Lower lobe of right lung (tissue), 2 donors: ENCODE results near the gene NUDC. TPM values are rescaled to one million over a fixed set of nuclear protein-coding genes. Genes with fewer than 3 reads are reported as not detected.
A peak's percentile ranks its signal among the peaks of the same experiment; 100 is the strongest.

Experiments used
- ATAC-seq, 2 donors: fragments of 200-7000 bp; cut with Tn5 transposase; one replicate each; pipeline ENCODE4 v1.9.1; 2020 to 2022; ENCODE audit warnings: mild to moderate bottlenecking in 2 of 2, moderate library complexity in 2 of 2
- DNase-seq: peaks from one replicate; pipeline ENCODE4 v3.0.0-alpha.2; 2020
- H3K27ac ChIP-seq: fragments of 200-600 bp; one replicate; pipeline ENCODE4 v1.8.0; 2022
- H3K27me3 ChIP-seq: fragments of 200-600 bp; one replicate; pipeline ENCODE4 v1.8.0; 2022; ENCODE audit warnings: low read depth
- H3K36me3 ChIP-seq: fragments of 200-600 bp; one replicate; pipeline ENCODE4 v1.8.0; 2022; ENCODE audit warnings: mild to moderate bottlenecking
- H3K4me1 ChIP-seq: fragments of 200-600 bp; one replicate; pipeline ENCODE4 v1.8.0; 2022
- H3K4me3 ChIP-seq: fragments of 200-600 bp; one replicate; pipeline ENCODE4 v1.8.0; 2022; ENCODE audit warnings: mild to moderate bottlenecking
- H3K9me3 ChIP-seq: fragments of 200-600 bp; one replicate; pipeline ENCODE4 v1.8.0; 2022
- intact Hi-C: fragments of 100-400 bp; cut with DNase I; formaldehyde crosslinking; loops from one replicate; pipeline ENCODE4 v1.11.0; 2022
- total RNA-seq: library from RNA; stranded (reverse); fragmentation: NEBNext Ultra II Directional; extraction: Animal tissue kit (Norgen Biotek cat#: 25700); gene quantifications from one replicate; pipeline ENCODE4 v1.2.1, GENCODE V29; 2021
- TF ChIP-seq, protein P1 (sequence below): fragments of 200-600 bp; IDR thresholded peaks from one replicate; pipeline ENCODE4 v1.8.0; 2022; ENCODE audit warnings: antibody characterized with exemption, mild to moderate bottlenecking
- donor health status: DM: no; HTN: yes; CAD: no; lungs with severe emphysema.

NUDC gene
- total RNA-seq, 1 donor from 2014 or later: 56.7 TPM

DNA sequence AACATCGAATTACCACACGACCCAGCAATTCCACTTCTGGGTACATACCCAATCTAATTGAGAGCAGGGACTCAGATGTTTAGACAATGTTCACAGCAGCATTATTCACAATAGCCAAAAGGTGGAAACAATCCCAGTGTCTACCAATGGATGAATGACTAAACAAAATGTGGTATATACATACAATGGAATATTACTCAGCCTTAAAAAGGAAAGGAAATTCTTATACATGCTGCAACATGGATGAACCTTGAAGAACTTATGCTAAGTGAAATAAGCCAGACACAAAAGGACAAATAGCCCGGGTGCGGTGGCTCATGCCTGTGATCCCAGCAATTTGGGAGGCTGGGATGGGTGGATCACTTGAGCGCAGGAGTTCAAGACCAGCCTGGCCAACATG, 31.8 kb downstream of the NUDC start:
- Histone ChIP-seq H3K36me3 (peaks cover 8% of the 10 kb centered on the region), H3K9me3 (no peaks in the 10 kb centered on the region), H3K4me3 (no peak overlapping the region), H3K4me1 (no peaks in the 10 kb centered on the region), H3K27ac (no peak overlapping the region), H3K27me3 (peaks cover 4% of the 10 kb centered on the region)
- intact Hi-C loops: no loop called here
- DNase-seq: no peak
- TF ChIP-seq, protein P1, sequence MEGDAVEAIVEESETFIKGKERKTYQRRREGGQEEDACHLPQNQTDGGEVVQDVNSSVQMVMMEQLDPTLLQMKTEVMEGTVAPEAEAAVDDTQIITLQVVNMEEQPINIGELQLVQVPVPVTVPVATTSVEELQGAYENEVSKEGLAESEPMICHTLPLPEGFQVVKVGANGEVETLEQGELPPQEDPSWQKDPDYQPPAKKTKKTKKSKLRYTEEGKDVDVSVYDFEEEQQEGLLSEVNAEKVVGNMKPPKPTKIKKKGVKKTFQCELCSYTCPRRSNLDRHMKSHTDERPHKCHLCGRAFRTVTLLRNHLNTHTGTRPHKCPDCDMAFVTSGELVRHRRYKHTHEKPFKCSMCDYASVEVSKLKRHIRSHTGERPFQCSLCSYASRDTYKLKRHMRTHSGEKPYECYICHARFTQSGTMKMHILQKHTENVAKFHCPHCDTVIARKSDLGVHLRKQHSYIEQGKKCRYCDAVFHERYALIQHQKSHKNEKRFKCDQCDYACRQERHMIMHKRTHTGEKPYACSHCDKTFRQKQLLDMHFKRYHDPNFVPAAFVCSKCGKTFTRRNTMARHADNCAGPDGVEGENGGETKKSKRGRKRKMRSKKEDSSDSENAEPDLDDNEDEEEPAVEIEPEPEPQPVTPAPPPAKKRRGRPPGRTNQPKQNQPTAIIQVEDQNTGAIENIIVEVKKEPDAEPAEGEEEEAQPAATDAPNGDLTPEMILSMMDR: no peak
- no peak for ATAC-seq

DNA sequence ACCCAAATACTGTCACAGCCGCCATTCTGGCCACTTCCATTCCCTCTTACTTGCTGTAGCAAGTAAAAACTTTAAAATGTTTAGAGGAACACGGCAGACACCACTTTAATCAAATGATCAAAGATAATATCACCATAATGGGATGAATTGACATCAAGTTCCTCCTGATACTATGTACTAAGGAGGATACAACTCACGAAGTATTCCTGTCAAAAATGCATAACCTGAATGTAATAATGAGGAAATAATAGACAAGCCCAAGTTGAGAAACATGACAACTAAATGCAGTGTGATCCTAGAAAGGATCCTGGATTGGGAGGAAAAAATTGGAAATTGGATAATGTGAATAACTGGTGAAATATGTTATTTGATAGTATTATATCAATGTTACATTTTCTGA, 34.8 kb downstream of the NUDC start:
- Histone ChIP-seq H3K27me3 (peaks cover 33% of the 10 kb centered on the region), H3K36me3 (no peaks in the 10 kb centered on the region), H3K9me3 (no peaks in the 10 kb centered on the region), H3K4me1 (peaks cover 16% of the 10 kb centered on the region), H3K4me3 (no peak overlapping the region), H3K27ac (no peak overlapping the region)
- intact Hi-C loops: no loop called here
- DNase-seq (no peak), ATAC-seq (no peak)
- TF ChIP-seq, protein P1: no peak

DNA sequence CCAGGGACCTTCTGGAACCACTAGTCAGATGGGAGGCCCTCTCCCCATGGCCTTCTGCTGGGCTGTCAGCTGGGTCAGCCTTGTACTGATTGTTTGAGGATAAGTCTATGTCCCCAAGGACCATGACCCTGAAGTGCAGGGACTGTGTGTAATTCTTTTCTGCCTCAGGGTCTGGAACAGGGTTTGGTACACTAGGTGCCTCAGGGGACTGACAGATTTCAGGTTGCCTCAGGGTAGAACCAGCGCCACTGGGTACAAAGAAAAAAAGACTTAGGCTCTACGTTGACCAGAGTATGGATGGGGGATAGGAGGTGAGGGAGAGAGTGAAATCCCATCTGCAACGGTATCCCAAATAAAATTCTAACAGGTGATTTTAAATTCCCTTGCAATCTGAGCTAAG, 35.8 kb downstream of the NUDC start:
- no peak for ATAC-seq
- Histone ChIP-seq H3K4me1 (peaks cover 17% of the 10 kb centered on the region), H3K27me3 (peaks cover 33% of the 10 kb centered on the region), H3K27ac (no peak overlapping the region), H3K9me3 (no peaks in the 10 kb centered on the region), H3K36me3 (no peaks in the 10 kb centered on the region), H3K4me3 (no peak overlapping the region)
- TF ChIP-seq, protein P1: no peak
- intact Hi-C loops: no loop called here
- DNase-seq: no peak

DNA sequence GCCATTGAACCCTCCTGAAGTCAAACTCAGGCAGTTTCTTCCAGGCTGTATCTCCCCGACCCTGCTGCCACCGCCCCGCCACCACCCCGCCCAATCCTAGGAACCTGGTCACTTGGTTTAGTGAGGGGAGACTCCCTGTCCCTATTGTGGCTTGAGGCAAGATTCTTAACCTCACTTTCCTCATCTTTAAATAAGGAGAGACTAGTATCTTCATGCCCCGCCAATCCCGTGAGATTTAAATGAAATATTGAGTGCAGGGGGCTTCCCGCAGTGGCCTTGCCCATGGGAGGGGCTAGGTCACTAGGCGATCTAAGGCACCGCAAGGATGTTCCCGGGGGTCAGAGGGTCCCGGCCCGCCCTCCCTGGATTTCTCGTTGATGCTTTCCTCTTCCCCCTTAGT, 37.7 kb downstream of the NUDC start:
- Histone ChIP-seq H3K4me3 (peak overlapping the region; percentile 64), H3K27me3 (peaks cover 33% of the 10 kb centered on the region), H3K9me3 (no peaks in the 10 kb centered on the region), H3K4me1 (peaks cover 17% of the 10 kb centered on the region), H3K27ac (no peak overlapping the region), H3K36me3 (no peaks in the 10 kb centered on the region)
- DNase-seq (no peak), ATAC-seq (no peak)
- intact Hi-C loops: no loop called here
- TF ChIP-seq, protein P1: no peak

DNA sequence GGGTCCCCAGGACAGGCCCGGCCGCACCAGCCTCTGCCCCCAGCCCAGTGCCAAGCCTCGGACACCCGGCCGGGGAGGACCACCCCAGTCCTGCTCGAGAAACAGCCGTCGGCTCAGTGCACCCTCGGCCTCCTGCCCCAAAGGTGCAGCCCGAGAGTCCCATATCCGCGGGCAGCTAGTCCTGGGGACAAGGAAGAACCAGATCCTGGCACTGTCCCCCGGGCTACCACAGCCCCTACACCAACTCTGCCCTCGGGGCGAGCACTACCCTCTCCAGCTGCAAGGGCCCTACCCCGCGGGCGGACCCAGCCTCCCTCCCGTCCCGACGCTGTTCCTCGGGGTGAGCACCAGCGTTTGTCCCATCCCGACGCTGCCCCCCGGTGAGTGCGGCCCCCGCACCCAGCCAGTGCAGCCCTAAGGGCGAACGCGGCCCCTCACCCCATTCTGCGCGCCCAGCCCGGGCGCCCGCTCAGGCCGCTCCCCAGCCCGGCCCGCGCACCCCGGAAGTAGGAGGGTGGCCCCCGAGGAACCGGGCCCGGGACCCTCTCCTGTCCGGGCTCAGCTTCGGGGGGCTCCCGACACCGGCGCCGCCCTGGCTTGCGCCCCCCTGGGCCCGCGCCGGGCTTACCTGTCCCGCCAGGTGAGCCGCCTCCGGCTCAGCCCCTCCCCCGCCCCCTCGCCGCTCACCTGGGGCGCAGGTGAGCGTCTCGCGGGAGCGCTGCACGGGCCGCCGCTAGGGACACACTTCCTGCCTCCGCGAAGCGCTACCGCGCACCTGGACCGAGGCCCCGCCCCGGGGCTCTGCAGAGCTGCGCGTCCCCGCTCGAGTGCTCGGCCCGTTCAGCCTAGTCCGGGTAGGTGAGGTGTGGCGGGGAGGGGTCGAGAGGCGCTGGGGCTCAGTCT, 38.4 kb downstream of the NUDC start, which contains the start of gene KDF1:
TSS of gene KDF1 (minus strand) at position 747 of the 903 bp plus-strand sequence. CDS start 8,088 bp downstream, outside the sequence.
- Histone ChIP-seq H3K4me3 (peak within 1 kb of the TSS; percentile 64), H3K27me3 (peaks cover 33% of the 10 kb centered on the region), H3K36me3 (no peaks in the 10 kb centered on the region), H3K4me1 (peaks cover 17% of the 10 kb centered on the region), H3K27ac (peak within 1 kb of the TSS; percentile 75), H3K9me3 (no peaks in the 10 kb centered on the region)
- intact Hi-C loops: no loop called here
- ATAC-seq (peak; percentile 99), DNase-seq (peak; percentile 92)
- TF ChIP-seq, protein P1: no peak
